SK-N-SH treated with all-trans-retinoic acid at 6 μM for 48 hours (cell line): ENCODE results near the gene PEX11G.

ENCODE experiments used
- ATAC-seq: fragments of 200-7000 bp; cut with Tn5 transposase; 3 replicates; pipeline ENCODE4 v1.9.1; 2020; ENCODE audit warnings: mild to moderate bottlenecking, moderate library complexity
- ARNTL ChIP-seq: fragments of 450-650 bp; formaldehyde crosslinking; IDR thresholded peaks from 2 replicates; pipeline ENCODE4 v1.5.0; 2020; ENCODE audit warnings: low read depth, mild to moderate bottlenecking, moderate library complexity, borderline replicate concordance
- BACH2 ChIP-seq: fragments of 250-450 bp; sonication (Bioruptor Pico); IDR thresholded peaks from 2 replicates; pipeline ENCODE4 v1.9.0; 2021; ENCODE audit warnings: mild to moderate bottlenecking, borderline replicate concordance
- CSDC2 ChIP-seq: fragments of 250-450 bp; sonication (Bioruptor Pico); IDR thresholded peaks from 2 replicates; pipeline ENCODE4 v1.5.0; 2020; ENCODE audit warnings: mild to moderate bottlenecking, moderate library complexity
- ESRRG ChIP-seq: fragments of 250-450 bp; sonication (Bioruptor Pico); IDR thresholded peaks from 2 replicates; pipeline ENCODE4 v1.6.1; 2021; ENCODE audit warnings: mild to moderate bottlenecking
- GLIS3 ChIP-seq: fragments of 250-450 bp; sonication (Bioruptor Pico); IDR thresholded peaks from 2 replicates; pipeline ENCODE4 v1.5.0; 2020; ENCODE audit warnings: mild to moderate bottlenecking, moderate library complexity
- ISL1 ChIP-seq: fragments of 250-450 bp; sonication (Bioruptor Pico); IDR thresholded peaks from 2 replicates; pipeline ENCODE4 v2.1.2; 2022; ENCODE audit warnings: mild to moderate bottlenecking, moderate library complexity
- OSR1 ChIP-seq: fragments of 250-450 bp; sonication (Bioruptor Pico); IDR thresholded peaks from 2 replicates; pipeline ENCODE4 v1.8.0; 2022; ENCODE audit warnings: moderate library complexity, mild to moderate bottlenecking, inconsistent platforms
- PPARA ChIP-seq: fragments of 250-450 bp; sonication (Bioruptor Pico); IDR thresholded peaks from 2 replicates; pipeline ENCODE4 v1.5.0; 2020; ENCODE audit warnings: mild to moderate bottlenecking, borderline replicate concordance
- RARB ChIP-seq: fragments of 250-450 bp; sonication (Bioruptor Pico); IDR thresholded peaks from 2 replicates; pipeline ENCODE4 v1.8.0; 2021; ENCODE audit warnings: mild to moderate bottlenecking, moderate library complexity
- SNAI2 ChIP-seq: fragments of 250-450 bp; sonication (Bioruptor Pico); IDR thresholded peaks from 2 replicates; pipeline ENCODE4 v1.5.0; 2020; ENCODE audit warnings: mild to moderate bottlenecking, moderate library complexity
- TCF4 ChIP-seq: fragments of 250-450 bp; sonication (Bioruptor Pico); IDR thresholded peaks from 2 replicates; pipeline ENCODE4 v1.8.0; 2021; ENCODE audit warnings: mild to moderate bottlenecking, moderate library complexity, borderline replicate concordance
- TOX ChIP-seq: fragments of 250-450 bp; sonication (Bioruptor Pico); IDR thresholded peaks from 2 replicates; pipeline ENCODE4 v1.8.0; 2021; ENCODE audit warnings: mild to moderate bottlenecking, moderate library complexity, borderline replicate concordance
- ZC3H10 ChIP-seq: fragments of 250-450 bp; sonication (Bioruptor Pico); IDR thresholded peaks from 2 replicates; pipeline ENCODE4 v1.5.1; 2021; ENCODE audit warnings: mild to moderate bottlenecking, moderate library complexity
- ZFP3 ChIP-seq: fragments of 250-450 bp; sonication (Bioruptor Pico); IDR thresholded peaks from 2 replicates; pipeline ENCODE4 v1.5.0; 2020; ENCODE audit warnings: mild to moderate bottlenecking, moderate library complexity
- ZFP30 ChIP-seq: fragments of 450-650 bp; formaldehyde crosslinking; IDR thresholded peaks from 2 replicates; pipeline ENCODE4 v1.5.0; 2022; ENCODE audit warnings: mild to moderate bottlenecking, moderate library complexity
- ZNF565 ChIP-seq: fragments of 450-650 bp; formaldehyde crosslinking; conservative IDR thresholded peaks from 2 replicates; pipeline ENCODE4 v1.5.0; 2020; ENCODE audit warnings: low read depth, mild to moderate bottlenecking, moderate library complexity
- ZNF70 ChIP-seq: fragments of 450-650 bp; formaldehyde crosslinking; IDR thresholded peaks from 2 replicates; pipeline ENCODE4 v1.5.0; 2020; ENCODE audit warnings: mild to moderate bottlenecking, moderate library complexity
- ZNF8 ChIP-seq: fragments of 450-650 bp; formaldehyde crosslinking; IDR thresholded peaks from 2 replicates; pipeline ENCODE4 v1.5.0; 2020; ENCODE audit warnings: mild to moderate bottlenecking, moderate library complexity
- TF ChIP-seq, protein P1 (sequence below): fragments of 250-450 bp; sonication (Bioruptor Pico); IDR thresholded peaks from 2 replicates; pipeline ENCODE4 v1.5.1; 2020; ENCODE audit warnings: low read depth, mild to moderate bottlenecking, moderate library complexity
- TF ChIP-seq, protein P2 (sequence below): fragments of 250-450 bp; sonication (Bioruptor Pico); IDR thresholded peaks from 2 replicates; pipeline ENCODE4 v1.8.0; 2020; ENCODE audit warnings: mild to moderate bottlenecking, moderate library complexity, borderline replicate concordance
- TF ChIP-seq, protein P3 (sequence below): fragments of 250-450 bp; sonication (Bioruptor Pico); IDR thresholded peaks from 2 replicates; pipeline ENCODE4 v1.5.1; 2021; ENCODE audit warnings: mild to moderate bottlenecking, moderate library complexity
- TF ChIP-seq, protein P4 (sequence below): fragments of 250-450 bp; sonication (Bioruptor Pico); IDR thresholded peaks from 2 replicates; pipeline ENCODE4 v1.5.0; 2020; ENCODE audit warnings: mild to moderate bottlenecking, moderate library complexity
- TF ChIP-seq, protein P5 (sequence below): fragments of 250-450 bp; sonication (Bioruptor Pico); IDR thresholded peaks from 2 replicates; pipeline ENCODE4 v1.8.0; 2021; ENCODE audit warnings: low read depth, mild to moderate bottlenecking, moderate library complexity, borderline replicate concordance

PEX11G gene

DNA sequence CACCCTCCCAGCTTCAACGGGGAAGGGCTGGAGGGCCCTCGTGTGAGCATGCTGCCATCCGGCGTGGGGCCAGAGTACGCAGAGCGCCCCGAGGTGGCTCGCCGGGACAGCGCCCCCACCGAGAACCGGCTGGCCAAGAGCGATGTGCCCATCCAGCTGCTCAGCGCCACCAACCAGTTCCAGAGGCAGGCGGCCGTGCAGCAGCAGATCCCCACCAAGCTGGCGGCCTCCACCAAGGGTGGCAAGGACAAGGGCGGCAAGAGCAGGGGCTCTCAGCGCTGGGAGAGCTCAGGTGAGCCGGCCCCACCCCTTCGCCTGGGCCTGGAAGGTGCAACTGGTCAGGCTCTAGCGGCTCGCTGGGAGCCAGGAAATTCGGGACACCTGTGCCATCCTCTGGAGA is 20.0 kb downstream of the PEX11G start:
- TF ChIP-seq, protein P1, sequence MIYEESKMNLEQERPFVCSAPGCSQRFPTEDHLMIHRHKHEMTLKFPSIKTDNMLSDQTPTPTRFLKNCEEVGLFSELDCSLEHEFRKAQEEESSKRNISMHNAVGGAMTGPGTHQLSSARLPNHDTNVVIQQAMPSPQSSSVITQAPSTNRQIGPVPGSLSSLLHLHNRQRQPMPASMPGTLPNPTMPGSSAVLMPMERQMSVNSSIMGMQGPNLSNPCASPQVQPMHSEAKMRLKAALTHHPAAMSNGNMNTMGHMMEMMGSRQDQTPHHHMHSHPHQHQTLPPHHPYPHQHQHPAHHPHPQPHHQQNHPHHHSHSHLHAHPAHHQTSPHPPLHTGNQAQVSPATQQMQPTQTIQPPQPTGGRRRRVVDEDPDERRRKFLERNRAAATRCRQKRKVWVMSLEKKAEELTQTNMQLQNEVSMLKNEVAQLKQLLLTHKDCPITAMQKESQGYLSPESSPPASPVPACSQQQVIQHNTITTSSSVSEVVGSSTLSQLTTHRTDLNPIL (CRISPR knock-in tag), result no peak
- TF ChIP-seq ZNF8 (CRISPR knock-in tag) (no peak), GLIS3 (CRISPR knock-in tag) (no peak), OSR1 (CRISPR knock-in tag) (no peak), CSDC2 (CRISPR knock-in tag) (no peak), TCF4 (CRISPR knock-in tag) (no peak), ISL1 (CRISPR knock-in tag) (no peak), BACH2 (CRISPR knock-in tag) (no peak), ESRRG (CRISPR knock-in tag) (no peak), ARNTL (CRISPR knock-in tag) (no peak), ZFP30 (CRISPR knock-in tag) (no peak), ZFP3 (no peak), ZC3H10 (CRISPR knock-in tag) (no peak)
- TF ChIP-seq, protein P2, sequence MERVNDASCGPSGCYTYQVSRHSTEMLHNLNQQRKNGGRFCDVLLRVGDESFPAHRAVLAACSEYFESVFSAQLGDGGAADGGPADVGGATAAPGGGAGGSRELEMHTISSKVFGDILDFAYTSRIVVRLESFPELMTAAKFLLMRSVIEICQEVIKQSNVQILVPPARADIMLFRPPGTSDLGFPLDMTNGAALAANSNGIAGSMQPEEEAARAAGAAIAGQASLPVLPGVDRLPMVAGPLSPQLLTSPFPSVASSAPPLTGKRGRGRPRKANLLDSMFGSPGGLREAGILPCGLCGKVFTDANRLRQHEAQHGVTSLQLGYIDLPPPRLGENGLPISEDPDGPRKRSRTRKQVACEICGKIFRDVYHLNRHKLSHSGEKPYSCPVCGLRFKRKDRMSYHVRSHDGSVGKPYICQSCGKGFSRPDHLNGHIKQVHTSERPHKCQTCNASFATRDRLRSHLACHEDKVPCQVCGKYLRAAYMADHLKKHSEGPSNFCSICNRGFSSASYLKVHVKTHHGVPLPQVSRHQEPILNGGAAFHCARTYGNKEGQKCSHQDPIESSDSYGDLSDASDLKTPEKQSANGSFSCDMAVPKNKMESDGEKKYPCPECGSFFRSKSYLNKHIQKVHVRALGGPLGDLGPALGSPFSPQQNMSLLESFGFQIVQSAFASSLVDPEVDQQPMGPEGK, result no peak
- no peak for ATAC-seq

DNA sequence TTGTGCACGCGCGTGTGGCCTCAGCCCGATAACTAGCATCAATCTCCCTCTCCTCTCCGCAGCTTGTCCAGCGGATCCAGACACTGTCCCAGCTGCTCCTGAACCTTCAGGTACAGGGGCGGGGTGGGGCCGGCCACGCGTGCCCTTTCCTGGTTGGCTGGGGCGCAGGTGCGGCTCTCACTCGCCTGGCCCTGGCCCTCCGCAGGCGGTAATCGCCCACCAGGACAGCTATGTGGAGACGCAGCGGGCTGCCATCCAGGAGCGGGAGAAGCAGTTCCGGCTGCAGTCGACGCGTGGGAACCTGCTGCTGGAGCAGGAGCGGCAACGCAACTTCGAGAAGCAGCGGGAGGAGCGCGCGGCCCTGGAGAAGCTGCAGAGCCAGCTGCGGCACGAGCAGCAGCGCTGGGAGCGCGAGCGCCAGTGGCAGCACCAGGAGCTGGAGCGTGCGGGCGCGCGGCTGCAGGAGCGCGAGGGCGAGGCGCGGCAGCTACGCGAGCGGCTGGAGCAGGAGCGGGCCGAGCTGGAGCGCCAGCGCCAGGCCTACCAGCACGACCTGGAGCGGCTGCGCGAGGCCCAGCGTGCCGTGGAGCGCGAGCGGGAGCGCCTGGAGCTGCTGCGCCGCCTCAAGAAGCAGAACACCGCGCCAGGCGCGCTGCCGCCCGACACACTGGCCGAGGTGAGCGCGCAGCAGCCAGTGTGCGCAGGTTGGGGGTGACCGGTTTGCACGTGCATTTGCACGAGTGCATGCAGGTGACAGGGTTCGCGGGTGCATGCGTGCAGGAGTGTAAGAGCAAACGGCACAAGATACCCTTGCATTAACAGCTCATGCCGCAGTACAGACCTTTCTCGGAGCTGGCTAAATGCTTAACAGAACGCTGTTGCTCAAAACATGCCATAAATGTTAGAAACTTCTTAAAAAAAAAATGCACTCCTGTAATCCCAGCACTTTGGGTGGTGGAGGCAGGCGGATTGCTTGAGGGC is 21.5 kb downstream of the PEX11G start:
- no peak for TF ChIP-seq PPARA
- TF ChIP-seq ZNF8 (CRISPR knock-in tag), result no peak
- no peak for TF ChIP-seq ZNF565
- TF ChIP-seq TCF4 (CRISPR knock-in tag), result no peak
- TF ChIP-seq, protein P1 (CRISPR knock-in tag), result no peak
- TF ChIP-seq ZFP30 (CRISPR knock-in tag), result no peak
- no peak for TF ChIP-seq RARB (CRISPR knock-in tag)
- TF ChIP-seq GLIS3 (CRISPR knock-in tag), result no peak
- TF ChIP-seq ARNTL (CRISPR knock-in tag), result no peak
- TF ChIP-seq ZC3H10 (CRISPR knock-in tag), result no peak
- TF ChIP-seq, protein P3, sequence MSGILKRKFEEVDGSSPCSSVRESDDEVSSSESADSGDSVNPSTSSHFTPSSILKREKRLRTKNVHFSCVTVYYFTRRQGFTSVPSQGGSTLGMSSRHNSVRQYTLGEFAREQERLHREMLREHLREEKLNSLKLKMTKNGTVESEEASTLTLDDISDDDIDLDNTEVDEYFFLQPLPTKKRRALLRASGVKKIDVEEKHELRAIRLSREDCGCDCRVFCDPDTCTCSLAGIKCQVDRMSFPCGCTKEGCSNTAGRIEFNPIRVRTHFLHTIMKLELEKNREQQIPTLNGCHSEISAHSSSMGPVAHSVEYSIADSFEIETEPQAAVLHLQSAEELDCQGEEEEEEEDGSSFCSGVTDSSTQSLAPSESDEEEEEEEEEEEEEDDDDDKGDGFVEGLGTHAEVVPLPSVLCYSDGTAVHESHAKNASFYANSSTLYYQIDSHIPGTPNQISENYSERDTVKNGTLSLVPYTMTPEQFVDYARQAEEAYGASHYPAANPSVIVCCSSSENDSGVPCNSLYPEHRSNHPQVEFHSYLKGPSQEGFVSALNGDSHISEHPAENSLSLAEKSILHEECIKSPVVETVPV (CRISPR knock-in tag), result no peak
- no peak for TF ChIP-seq ZNF70 (CRISPR knock-in tag)
- no peak for TF ChIP-seq ZFP3
- no peak for TF ChIP-seq TOX (CRISPR knock-in tag)
- TF ChIP-seq, protein P2, result no peak
- TF ChIP-seq, protein P4, sequence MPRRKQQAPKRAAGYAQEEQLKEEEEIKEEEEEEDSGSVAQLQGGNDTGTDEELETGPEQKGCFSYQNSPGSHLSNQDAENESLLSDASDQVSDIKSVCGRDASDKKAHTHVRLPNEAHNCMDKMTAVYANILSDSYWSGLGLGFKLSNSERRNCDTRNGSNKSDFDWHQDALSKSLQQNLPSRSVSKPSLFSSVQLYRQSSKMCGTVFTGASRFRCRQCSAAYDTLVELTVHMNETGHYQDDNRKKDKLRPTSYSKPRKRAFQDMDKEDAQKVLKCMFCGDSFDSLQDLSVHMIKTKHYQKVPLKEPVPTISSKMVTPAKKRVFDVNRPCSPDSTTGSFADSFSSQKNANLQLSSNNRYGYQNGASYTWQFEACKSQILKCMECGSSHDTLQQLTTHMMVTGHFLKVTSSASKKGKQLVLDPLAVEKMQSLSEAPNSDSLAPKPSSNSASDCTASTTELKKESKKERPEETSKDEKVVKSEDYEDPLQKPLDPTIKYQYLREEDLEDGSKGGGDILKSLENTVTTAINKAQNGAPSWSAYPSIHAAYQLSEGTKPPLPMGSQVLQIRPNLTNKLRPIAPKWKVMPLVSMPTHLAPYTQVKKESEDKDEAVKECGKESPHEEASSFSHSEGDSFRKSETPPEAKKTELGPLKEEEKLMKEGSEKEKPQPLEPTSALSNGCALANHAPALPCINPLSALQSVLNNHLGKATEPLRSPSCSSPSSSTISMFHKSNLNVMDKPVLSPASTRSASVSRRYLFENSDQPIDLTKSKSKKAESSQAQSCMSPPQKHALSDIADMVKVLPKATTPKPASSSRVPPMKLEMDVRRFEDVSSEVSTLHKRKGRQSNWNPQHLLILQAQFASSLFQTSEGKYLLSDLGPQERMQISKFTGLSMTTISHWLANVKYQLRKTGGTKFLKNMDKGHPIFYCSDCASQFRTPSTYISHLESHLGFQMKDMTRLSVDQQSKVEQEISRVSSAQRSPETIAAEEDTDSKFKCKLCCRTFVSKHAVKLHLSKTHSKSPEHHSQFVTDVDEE (CRISPR knock-in tag), result no peak
- TF ChIP-seq SNAI2 (CRISPR knock-in tag), result no peak
- no peak for TF ChIP-seq ISL1 (CRISPR knock-in tag)
- TF ChIP-seq, protein P5, sequence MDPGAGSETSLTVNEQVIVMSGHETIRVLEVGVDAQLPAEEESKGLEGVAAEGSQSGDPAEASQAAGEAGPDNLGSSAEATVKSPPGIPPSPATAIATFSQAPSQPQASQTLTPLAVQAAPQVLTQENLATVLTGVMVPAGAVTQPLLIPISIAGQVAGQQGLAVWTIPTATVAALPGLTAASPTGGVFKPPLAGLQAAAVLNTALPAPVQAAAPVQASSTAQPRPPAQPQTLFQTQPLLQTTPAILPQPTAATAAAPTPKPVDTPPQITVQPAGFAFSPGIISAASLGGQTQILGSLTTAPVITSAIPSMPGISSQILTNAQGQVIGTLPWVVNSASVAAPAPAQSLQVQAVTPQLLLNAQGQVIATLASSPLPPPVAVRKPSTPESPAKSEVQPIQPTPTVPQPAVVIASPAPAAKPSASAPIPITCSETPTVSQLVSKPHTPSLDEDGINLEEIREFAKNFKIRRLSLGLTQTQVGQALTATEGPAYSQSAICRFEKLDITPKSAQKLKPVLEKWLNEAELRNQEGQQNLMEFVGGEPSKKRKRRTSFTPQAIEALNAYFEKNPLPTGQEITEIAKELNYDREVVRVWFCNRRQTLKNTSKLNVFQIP (CRISPR knock-in tag), result no peak
- TF ChIP-seq, all 23 proteins: peak for 0
- no peak for ATAC-seq
